ENCODE measurements around the gene KRT80. TPM values are rescaled to one million over a fixed set of nuclear protein-coding genes. Genes with fewer than 3 reads are reported as not detected.

The KRT80 gene
- total RNA-seq, 1 donor from 2014 or later = 1.5 TPM

DNA sequence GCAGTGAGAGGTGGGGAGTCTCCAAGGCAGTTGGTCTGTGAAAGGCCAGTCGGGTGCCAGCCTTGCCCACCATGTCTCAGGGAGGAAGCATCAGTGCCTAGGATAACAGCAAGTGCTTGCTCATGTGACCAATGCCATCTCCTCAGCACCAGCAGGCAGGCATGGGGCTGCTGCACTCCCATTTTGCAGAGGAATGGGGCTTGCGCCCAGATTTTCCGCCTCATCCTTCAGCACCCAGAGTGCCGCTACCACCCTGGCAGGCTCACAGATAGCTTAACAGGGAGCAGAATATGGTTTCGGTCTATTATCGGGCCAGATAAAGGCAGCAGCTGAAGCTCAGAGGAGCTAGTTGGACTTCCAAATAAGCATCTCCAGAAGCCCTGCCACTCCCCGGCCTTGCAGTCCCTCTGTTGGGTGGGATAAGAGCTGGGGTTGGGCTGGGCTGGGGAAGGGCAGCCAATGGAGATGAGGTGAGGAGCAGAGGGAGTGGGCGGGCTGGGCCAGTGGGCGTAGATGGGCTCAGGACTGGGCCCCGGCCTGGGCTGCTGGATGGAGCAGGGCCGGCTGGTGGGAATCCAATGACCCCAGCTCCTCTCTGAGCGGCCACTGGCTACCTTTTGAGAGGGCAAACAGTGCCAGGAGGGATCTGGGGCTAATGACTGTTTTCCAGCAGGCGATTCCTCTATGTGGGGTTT, 8.4 kb upstream of the KRT80 start:
- no peak for DNase-seq (ENCODE audit: extremely low read depth, low read depth, low spot score)

DNA sequence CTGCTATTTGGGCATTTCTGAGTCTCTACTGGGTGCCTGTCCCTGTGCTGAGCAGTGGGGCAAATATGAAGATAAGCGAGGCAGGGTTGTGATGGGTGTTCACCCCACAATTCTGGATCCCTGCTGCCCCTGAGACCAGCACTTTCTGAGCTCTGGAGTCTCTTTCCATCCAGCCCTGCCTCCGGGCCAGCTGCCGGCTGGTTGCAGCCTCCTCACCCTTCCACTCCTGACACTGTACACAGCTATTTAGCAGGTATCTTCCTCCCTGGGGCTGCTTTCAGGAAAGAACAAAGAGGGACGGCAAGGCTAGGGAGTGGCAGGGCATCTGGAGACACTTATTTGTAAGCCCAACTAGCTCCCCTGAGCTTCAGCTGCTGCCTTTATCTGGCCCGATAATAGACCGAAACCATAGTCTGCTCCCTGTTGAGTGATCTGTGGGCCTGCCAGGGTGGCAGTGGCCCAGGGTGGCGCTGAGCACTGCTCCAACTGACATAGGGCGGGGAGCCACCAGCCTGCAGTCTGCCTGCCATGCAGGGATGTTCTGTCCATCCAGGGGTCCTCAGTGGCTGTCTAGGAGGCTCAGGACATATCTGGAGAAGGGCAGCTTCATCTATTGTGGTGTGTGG, 7.6 kb upstream of the KRT80 start:
- DNase-seq (ENCODE audit: extremely low read depth, low read depth, low spot score) = no peak

- no peak for DNase-seq (ENCODE audit: extremely low read depth, low read depth, low spot score)
Observed at GRCh38 chr12:52198454-52199215, 6.8 kb upstream of the KRT80 start.

- DNase-seq (ENCODE audit: extremely low read depth, low read depth, low spot score) = no peak
Observed at GRCh38 chr12:52197371-52198231, 5.8 kb upstream of the KRT80 start.

- no peak for DNase-seq (ENCODE audit: extremely low read depth, low read depth, low spot score)
Observed at GRCh38 chr12:52195065-52195730, 3.4 kb upstream of the KRT80 start.

- DNase-seq (ENCODE audit: extremely low read depth, low read depth, low spot score) = no peak
Observed at GRCh38 chr12:52193991-52194390, 2.2 kb upstream of the KRT80 start.

DNA sequence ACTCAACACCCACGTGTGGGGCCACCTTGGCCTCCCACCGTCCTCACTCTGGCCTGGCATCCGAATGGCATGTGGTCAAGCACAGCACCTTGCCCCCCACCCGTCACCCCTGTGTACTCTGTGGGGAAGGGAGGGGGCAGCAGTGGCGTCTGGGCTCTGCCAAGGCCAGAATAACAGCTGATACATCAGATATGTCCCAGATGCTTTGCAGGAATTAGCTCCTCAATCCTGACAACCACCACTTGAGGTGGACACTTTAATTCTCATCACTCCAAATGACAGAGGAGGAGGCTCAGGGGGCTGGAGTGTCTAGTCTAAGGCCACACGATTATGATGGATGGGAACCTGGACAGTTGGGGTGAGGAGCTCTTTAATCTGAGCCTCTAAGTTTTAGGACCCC, 1.7 kb upstream of the KRT80 start:
- DNase-seq (ENCODE audit: extremely low read depth, low read depth, low spot score) = no peak

- DNase-seq (ENCODE audit: extremely low read depth, low read depth, low spot score) = no peak
Observed at GRCh38 chr12:52190860-52191729, 719 bp downstream of the KRT80 start.

GRCh38 chr12:52189376-52190174, 2.2 kb downstream of the KRT80 start:
- no peak for DNase-seq (ENCODE audit: extremely low read depth, low read depth, low spot score)

- no peak for DNase-seq (ENCODE audit: extremely low read depth, low read depth, low spot score)
Observed at GRCh38 chr12:52188658-52189057, 3.2 kb downstream of the KRT80 start.

GRCh38 chr12:52187640-52188039, 4.2 kb downstream of the KRT80 start:
- no peak for DNase-seq (ENCODE audit: extremely low read depth, low read depth, low spot score)

- DNase-seq (ENCODE audit: extremely low read depth, low read depth, low spot score) = no peak
Observed at GRCh38 chr12:52187206-52187605, 4.6 kb downstream of the KRT80 start.

DNA sequence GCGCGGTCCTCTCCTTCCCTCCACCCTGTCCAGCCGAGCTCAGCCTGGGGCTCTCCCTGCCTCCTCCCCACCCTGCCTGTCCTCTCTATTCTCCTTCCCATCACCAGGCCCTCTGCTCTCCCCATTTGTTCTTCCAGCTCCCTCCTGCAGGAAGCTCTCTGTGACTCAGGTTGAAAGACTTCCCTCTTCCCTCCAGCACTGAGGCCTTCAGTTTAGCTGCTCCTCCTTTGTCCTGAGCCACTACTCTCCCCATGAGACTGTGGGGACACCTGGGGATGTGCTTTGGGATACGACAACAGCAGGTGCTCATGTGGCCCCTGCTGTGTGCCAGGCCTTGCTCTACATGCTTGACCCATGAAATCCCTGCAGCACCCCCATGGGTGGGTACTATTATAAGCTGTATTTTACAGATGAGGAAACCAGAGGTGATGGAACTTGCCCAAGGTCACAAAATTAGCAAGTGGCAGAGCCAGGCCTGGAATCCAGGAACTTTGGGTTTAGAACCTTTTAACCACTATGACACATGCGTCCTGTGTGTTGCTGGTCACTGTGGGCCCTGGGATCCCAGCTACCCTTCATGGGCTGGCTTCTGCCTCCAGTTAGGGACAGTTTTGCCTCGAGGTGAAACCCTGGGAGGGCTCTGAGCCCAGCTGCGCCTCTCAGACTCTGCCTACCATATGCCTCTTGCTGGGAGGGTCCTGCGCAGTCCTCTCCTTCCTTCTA, 5.5 kb downstream of the KRT80 start:
- no peak for DNase-seq (ENCODE audit: extremely low read depth, low read depth, low spot score)

GRCh38 chr12:52185400-52185967, 6.3 kb downstream of the KRT80 start:
- DNase-seq (ENCODE audit: extremely low read depth, low read depth, low spot score) = no peak

GRCh38 chr12:52184813-52185212, 7.0 kb downstream of the KRT80 start:
- no peak for DNase-seq (ENCODE audit: extremely low read depth, low read depth, low spot score)

DNA sequence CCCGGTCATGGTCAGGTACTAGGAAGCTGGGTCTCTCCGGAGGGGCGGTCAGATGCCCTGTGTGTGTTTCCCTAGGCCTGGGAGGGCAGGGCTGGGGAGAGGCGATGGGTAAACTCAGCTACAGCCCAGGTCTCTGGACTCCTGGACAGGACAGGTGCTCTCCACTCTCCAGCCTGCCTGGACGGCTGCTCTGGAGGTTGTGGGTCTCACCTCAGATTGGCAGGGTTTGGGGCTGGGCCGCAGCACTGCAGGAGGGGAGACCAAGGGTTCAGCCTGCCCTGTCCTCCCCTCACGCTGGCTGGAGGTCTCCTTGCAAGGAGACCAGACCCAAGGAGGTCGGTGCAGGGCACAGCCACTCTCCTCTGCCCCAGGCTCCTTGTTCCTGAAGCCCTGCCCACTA, 7.8 kb downstream of the KRT80 start:
- DNase-seq (ENCODE audit: extremely low read depth, low read depth, low spot score) = no peak

GRCh38 chr12:52183544-52183910, 8.3 kb downstream of the KRT80 start:
- DNase-seq (ENCODE audit: extremely low read depth, low read depth, low spot score) = no peak
